Peyer's patch (tissue), 4 donors: Measurements from ENCODE around the gene ZNF407. TPM values are rescaled to one million over a fixed set of nuclear protein-coding genes. Genes with fewer than 3 reads are reported as not detected.
"Not testable (repeated sequence)": the region's sequence is repeated elsewhere in the genome, so short reads cannot be mapped to it uniquely, and the experiment has no call there.

Experiments used
- DNase-seq, 3 donors: peaks; one replicate each; pipeline ENCODE4 v3.0.0-alpha.2; 2017 to 2019
- H3K27ac ChIP-seq, 4 donors: fragments of 200-600 bp; sonication (generic); one replicate each; pipeline ENCODE4 v1.5.1; 2016 to 2019
- H3K27me3 ChIP-seq, 2 donors: fragments of 200-600 bp; sonication (generic); one replicate each; pipeline ENCODE4 v1.5.1; 2019
- H3K36me3 ChIP-seq, 3 donors: fragments of 200-600 bp; sonication (generic); one replicate each; pipeline ENCODE4 v1.5.1; 2016 to 2019
- H3K4me1 ChIP-seq, 4 donors: fragments of 200-600 bp; sonication (generic); one replicate each; pipeline ENCODE4 v1.5.1; 2016 to 2019
- H3K4me3 ChIP-seq, 4 donors: fragments of 200-600 bp; sonication (generic); 1 replicate in 3 of 4; 2 replicates in 1 of 4; pipeline ENCODE4 v1.5.1; 2016 to 2019; ENCODE audit warnings: mild to moderate bottlenecking in 1 of 4
- H3K9me3 ChIP-seq, 4 donors: fragments of 200-600 bp; sonication (generic); one replicate each; pipeline ENCODE4 v1.5.1; 2016 to 2019; ENCODE audit warnings: mild to moderate bottlenecking in 1 of 4
- CTCF ChIP-seq, 6 experiments: fragments of 450-650 bp in 4 of 6; fragments of 200-600 bp in 2 of 6; sonication (generic) in 1 of 6; IDR thresholded peaks; one replicate each; pipeline ENCODE4 v1.5.1; 2017 to 2019; ENCODE audit warnings: antibody characterized with exemption in 6 of 6, mild to moderate bottlenecking in 3 of 6, moderate library complexity in 1 of 6
- POLR2A ChIP-seq, 2 donors: fragments of 450-650 bp; IDR thresholded peaks; one replicate each; pipeline ENCODE4 v1.5.1; 2017; ENCODE audit warnings: antibody characterized with exemption in 2 of 2, mild to moderate bottlenecking in 2 of 2, moderate library complexity in 2 of 2
- total RNA-seq, 4 donors: library from RNA; depleted of rRNA; stranded (reverse); fragments of >200 nt; gene quantifications; one replicate each; pipeline ENCODE4 v1.1.0, GENCODE V29; 2016

ZNF407 gene
- total RNA-seq, 4 donors from 2014 or later = 24.0 to 54.5 (median 32.3) TPM

- peak in 2 of 3 donors; percentile 1 to 17 for DNase-seq
- no peaks in the 10 kb centered on the region for H3K27me3 ChIP-seq
- H3K36me3 ChIP-seq = no peaks in the 10 kb centered on the region
- TF ChIP-seq CTCF (IDR thresholded peaks at IDR 0.05) (no peak), POLR2A (IDR thresholded peaks at IDR 0.05) (no peak)
- no peaks in the 10 kb centered on the region for H3K4me1 ChIP-seq
- H3K27ac ChIP-seq = no peak overlapping the region
- H3K4me3 ChIP-seq = no peak overlapping the region
- H3K9me3 ChIP-seq = no peaks in the 10 kb centered on the region
Measured at GRCh38 chr18:75097491-75098225, 500.0 kb downstream of the ZNF407 start.

GRCh38 chr18:75100832-75101630, 503.4 kb downstream of the ZNF407 start:
- Histone ChIP-seq H3K27me3 (no peaks in the 10 kb centered on the region), H3K9me3 (no peaks in the 10 kb centered on the region), H3K4me3 (no peak overlapping the region), H3K4me1 (no peaks in the 10 kb centered on the region), H3K27ac (no peak overlapping the region), H3K36me3 (no peaks in the 10 kb centered on the region)
- TF ChIP-seq POLR2A (IDR thresholded peaks at IDR 0.05) (no peak), CTCF (IDR thresholded peaks at IDR 0.05) (no peak)
- DNase-seq = peak in 1 of 3 donors; percentile 22

- no peaks in the 10 kb centered on the region for H3K4me1 ChIP-seq
- DNase-seq = no peak
- no peaks in the 10 kb centered on the region for H3K36me3 ChIP-seq
- no peak overlapping the region for H3K4me3 ChIP-seq
- no peak overlapping the region for H3K27ac ChIP-seq
- no peak for TF ChIP-seq CTCF (IDR thresholded peaks at IDR 0.05)
- no peaks in the 10 kb centered on the region for H3K9me3 ChIP-seq
- H3K27me3 ChIP-seq = no peaks in the 10 kb centered on the region
Measured at GRCh38 chr18:75101916-75102315, 504.2 kb downstream of the ZNF407 start.

- not testable (repeated sequence) for H3K27me3 ChIP-seq, DNase-seq, H3K4me1 ChIP-seq, H3K9me3 ChIP-seq, H3K27ac ChIP-seq, H3K36me3 ChIP-seq, H3K4me3 ChIP-seq
Measured at GRCh38 chr18:75104029-75104428, 506.4 kb downstream of the ZNF407 start.

- Histone ChIP-seq H3K27ac (no peak overlapping the region), H3K36me3 (no peaks in the 10 kb centered on the region), H3K4me3 (no peak overlapping the region), H3K27me3 (no peaks in the 10 kb centered on the region), H3K9me3 (no peaks in the 10 kb centered on the region), H3K4me1 (no peaks in the 10 kb centered on the region)
- DNase-seq = peak in 1 of 3 donors; percentile 29
- TF ChIP-seq CTCF (IDR thresholded peaks at IDR 0.05) (no peak), POLR2A (IDR thresholded peaks at IDR 0.05) (no peak)
Measured at GRCh38 chr18:75104483-75104882, 506.8 kb downstream of the ZNF407 start.

GRCh38 chr18:75105551-75106254, 508.0 kb downstream of the ZNF407 start:
- peak in 1 of 3 donors; percentile 40 for DNase-seq
- Histone ChIP-seq H3K27me3 (no peaks in the 10 kb centered on the region), H3K9me3 (no peaks in the 10 kb centered on the region), H3K27ac (no peak overlapping the region), H3K36me3 (no peaks in the 10 kb centered on the region), H3K4me1 (no peaks in the 10 kb centered on the region), H3K4me3 (no peak overlapping the region)
- TF ChIP-seq POLR2A (IDR thresholded peaks at IDR 0.05) = no peak
- no peak for TF ChIP-seq CTCF (IDR thresholded peaks at IDR 0.05)
